ENCODE results near the gene C8G. TPM values are rescaled to one million over a fixed set of nuclear protein-coding genes. Genes with fewer than 3 reads are reported as not detected.

C8G gene
- total RNA-seq, 1 experiment from 2014 or later: 0.53 TPM

DNA sequence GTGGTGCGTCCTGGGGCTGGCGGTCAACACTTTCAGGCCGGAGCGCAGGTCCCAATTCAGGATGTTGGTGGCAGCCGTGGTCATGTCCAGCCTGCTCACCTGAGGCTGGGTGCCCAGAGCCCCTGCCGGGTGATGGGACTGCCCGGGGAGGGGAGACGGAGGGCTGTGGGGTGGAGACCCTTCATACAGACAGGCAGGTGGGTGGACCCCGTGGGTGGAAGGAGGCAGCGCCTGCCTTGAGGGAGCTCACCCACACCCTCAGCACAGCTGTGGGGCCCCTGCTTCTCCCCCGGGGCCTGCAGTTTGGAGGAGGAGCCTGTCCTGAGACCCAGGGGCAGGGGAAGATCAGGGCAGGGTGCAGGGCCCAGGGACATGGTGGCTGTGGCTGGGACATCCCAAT is 25.3 kb downstream of the C8G start:
- in situ Hi-C loops (cut with HindIII; ENCODE audit: low pct_unique_long_range_greater_than_20kb, low sequenced_read_pairs): no loop called here
- no peak for DNase-seq (ENCODE audit: low read depth, low spot score)

DNA sequence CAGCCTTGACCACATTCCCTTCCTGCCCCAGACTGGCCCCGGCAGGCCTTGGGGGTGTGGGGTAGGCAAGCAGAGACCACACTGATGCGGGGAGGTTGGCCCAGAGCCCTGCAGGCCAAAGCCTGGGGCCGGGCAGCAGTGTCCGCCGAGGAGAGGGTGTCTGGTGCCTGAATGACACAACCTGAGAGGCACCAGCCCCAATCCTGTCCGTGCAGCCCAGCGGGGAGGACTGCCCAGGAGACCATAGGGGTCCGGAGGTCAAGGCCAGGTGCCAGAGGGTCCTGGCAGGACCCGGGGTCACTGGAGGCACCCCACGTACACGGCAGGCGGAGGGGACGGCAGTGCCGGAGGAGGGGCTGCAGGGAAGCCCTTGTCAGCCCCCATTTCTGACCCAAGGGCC is 26.7 kb downstream of the C8G start:
- in situ Hi-C loops (cut with HindIII; ENCODE audit: low pct_unique_long_range_greater_than_20kb, low sequenced_read_pairs): no loop called here
- DNase-seq (ENCODE audit: low read depth, low spot score): no peak

DNA sequence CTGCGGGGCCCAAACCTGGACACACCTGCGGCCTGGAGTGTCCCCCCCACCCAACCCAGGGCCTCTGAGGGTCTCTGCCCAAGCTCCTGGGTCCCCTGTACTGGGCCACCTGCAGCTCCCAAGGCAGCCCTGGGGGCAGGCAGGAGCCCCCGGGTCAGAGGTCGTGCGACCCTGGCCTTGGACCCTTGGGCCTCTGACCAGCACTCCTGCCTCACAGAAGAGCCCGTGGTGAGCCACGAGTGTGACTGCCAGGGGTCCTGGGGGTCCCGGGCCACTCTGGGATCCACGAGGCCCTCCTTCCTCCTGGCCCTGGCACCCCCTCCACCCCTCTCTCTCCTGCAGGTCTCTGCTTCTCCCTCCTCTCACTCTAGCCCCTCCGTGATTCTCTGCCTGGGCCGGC is 27.3 kb downstream of the C8G start:
- in situ Hi-C loops (cut with HindIII; ENCODE audit: low pct_unique_long_range_greater_than_20kb, low sequenced_read_pairs): no loop called here
- no peak for DNase-seq (ENCODE audit: low read depth, low spot score)

GRCh38 chr9:136972743-136973142 is 27.7 kb downstream of the C8G start:
- in situ Hi-C loops (cut with HindIII; ENCODE audit: low pct_unique_long_range_greater_than_20kb, low sequenced_read_pairs): no loop called here
- no peak for DNase-seq (ENCODE audit: low read depth, low spot score)

- in situ Hi-C loops (cut with HindIII; ENCODE audit: low pct_unique_long_range_greater_than_20kb, low sequenced_read_pairs): no loop called here
- DNase-seq (ENCODE audit: low read depth, low spot score): no peak
Observed at GRCh38 chr9:136973618-136974617, 28.9 kb downstream of the C8G start.

- DNase-seq (ENCODE audit: low read depth, low spot score): no peak
- in situ Hi-C loops (cut with HindIII; ENCODE audit: low pct_unique_long_range_greater_than_20kb, low sequenced_read_pairs): no loop called here
Observed at GRCh38 chr9:136974817-136975535, 29.9 kb downstream of the C8G start.

DNA sequence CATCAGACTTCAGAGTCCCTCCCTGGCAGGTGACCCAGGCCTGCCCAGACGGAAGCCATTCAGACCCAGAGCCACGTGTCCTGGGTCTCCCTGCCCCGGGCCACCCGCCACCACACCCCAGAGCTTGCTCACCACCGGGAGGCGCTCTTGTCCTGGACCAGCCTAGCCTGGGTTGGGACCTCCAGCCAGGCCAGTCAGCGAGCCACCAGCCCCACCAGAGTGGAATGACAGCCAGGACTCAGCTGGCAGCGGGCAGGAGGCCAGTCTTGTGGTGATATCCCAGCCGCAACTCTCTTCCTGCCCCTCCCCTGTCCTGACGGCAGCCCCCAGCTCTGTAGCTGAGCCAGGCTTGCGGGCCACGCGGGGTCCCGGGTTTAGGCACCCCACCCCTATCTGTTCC is 30.6 kb downstream of the C8G start:
- DNase-seq (ENCODE audit: low read depth, low spot score): no peak
- in situ Hi-C loops (cut with HindIII; ENCODE audit: low pct_unique_long_range_greater_than_20kb, low sequenced_read_pairs): no loop called here

DNA sequence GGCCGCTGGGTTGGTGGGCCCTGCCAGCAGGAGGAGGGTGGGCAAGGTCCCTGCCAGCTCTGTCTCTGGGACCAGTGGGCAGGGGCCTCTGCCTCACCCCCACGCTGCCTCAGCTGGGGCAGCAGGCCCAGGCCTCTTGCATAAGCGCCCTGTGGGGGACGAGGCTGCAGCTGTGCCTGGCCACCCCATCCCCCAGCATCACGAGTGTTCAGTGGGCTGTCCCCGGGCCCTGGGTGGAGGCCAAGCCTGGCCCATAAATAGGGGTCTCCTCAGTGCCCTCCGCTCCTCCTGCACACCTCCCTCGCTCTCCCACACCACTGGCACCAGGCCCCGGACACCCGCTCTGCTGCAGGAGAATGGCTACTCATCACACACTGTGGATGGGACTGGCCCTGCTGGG is 32.2 kb downstream of the C8G start, which contains the start of gene PTGDS:
Gene PTGDS (plus strand): TSS at position 282 of the 400 bp plus-strand sequence. CDS start 75 bp downstream, at position 357.
- DNase-seq (ENCODE audit: low read depth, low spot score): no peak
- in situ Hi-C loops (cut with HindIII; ENCODE audit: low pct_unique_long_range_greater_than_20kb, low sequenced_read_pairs): no loop called here

GRCh38 chr9:136977649-136978072 is 32.6 kb downstream of the C8G start:
- DNase-seq (ENCODE audit: low read depth, low spot score): no peak
- in situ Hi-C loops (cut with HindIII; ENCODE audit: low pct_unique_long_range_greater_than_20kb, low sequenced_read_pairs): no loop called here

- in situ Hi-C loops (cut with HindIII; ENCODE audit: low pct_unique_long_range_greater_than_20kb, low sequenced_read_pairs): no loop called here
- peak; percentile 67 for DNase-seq (ENCODE audit: low read depth, low spot score)
Observed at GRCh38 chr9:136978073-136978864, 33.2 kb downstream of the C8G start.

DNA sequence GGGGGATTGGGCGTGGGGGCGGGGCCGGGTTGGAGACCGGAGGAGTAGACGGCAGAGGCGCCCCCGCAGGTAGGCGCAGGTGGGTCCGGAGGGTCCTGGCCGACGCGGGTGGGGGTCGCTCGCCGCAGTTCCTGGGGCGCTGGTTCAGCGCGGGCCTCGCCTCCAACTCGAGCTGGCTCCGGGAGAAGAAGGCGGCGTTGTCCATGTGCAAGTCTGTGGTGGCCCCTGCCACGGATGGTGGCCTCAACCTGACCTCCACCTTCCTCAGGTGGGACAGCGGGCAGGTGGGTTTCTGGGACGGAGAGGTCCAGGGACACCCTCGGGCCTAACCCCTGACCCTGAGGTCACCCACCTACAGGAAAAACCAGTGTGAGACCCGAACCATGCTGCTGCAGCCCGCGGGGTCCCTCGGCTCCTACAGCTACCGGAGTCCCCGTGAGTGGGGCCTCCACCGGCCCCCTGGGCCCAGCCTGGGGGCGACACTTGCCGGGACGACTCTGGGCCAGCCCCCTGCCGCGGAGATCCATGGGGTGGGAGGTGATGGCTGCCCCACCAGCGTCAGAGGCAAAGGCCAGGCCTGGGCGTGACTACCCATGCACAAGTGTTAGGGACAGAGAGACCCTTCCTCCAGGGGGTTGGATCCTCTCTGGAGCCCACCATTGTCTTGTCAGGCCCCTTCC is 34.0 kb downstream of the C8G start:
- in situ Hi-C loops (cut with HindIII; ENCODE audit: low pct_unique_long_range_greater_than_20kb, low sequenced_read_pairs): no loop called here
- DNase-seq (ENCODE audit: low read depth, low spot score): no peak

DNA sequence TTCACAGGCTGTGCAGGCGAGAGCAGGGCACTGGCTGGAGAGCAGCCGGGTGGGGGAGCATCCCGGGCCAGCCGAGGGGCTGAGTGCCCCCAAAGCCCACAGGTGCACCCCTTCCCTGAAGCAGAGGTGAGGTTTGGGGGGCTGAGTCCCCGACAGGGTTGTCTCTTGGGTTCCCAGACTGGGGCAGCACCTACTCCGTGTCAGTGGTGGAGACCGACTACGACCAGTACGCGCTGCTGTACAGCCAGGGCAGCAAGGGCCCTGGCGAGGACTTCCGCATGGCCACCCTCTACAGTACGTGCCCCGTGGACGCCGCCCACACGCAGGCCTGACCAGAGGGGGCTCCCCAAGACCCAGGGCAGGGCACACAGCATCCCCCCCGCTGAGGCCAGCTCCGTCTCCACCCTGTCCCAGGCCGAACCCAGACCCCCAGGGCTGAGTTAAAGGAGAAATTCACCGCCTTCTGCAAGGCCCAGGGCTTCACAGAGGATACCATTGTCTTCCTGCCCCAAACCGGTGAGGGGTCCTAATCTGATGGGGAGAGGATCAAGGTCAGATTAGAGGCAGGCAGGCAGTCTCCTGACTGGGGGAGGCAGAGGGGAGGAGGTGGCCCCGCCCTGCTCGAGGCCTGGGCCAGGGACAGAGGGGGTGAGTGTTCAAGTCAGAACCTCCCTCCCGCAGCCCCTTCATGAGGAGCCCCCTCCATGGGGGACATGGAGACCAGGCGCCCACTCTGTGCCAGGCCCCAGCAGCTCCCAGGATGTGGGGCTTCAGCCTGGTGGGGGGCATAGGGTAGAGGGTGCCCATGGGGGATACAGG is 34.9 kb downstream of the C8G start:
- no peak for DNase-seq (ENCODE audit: low read depth, low spot score)
- in situ Hi-C loops (cut with HindIII; ENCODE audit: low pct_unique_long_range_greater_than_20kb, low sequenced_read_pairs): no loop called here

- in situ Hi-C loops (cut with HindIII; ENCODE audit: low pct_unique_long_range_greater_than_20kb, low sequenced_read_pairs): no loop called here
- no peak for DNase-seq (ENCODE audit: low read depth, low spot score)
Observed at GRCh38 chr9:136980669-136981478, 35.8 kb downstream of the C8G start.

DNA sequence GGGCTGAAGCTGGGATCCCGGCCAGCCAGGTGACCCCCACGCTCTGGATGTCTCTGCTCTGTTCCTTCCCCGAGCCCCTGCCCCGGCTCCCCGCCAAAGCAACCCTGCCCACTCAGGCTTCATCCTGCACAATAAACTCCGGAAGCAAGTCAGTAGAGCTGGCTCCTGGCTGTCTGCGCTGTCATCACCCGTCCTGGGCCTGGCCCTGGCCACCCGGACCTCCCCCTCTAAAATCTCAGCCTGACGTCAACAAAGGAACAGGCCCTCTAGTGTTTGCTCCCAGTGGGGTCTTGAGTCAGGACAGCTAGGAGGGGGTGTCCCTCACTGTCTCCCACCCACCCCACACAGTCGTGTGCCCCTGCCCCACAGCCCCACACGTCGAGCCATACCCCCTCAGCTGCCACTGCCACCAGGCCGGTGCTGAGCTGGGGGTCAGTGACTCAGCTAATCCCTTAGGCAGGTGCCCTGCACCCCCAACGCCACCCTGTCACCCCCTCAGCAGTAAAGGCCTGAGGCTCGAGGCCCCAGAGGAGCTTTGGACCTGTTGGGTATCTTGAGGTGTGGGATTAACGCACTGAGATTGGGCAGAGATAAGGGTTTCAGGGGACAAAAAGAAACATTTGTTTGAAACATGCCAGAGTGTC is 36.7 kb downstream of the C8G start:
- no peak for DNase-seq (ENCODE audit: low read depth, low spot score)
- in situ Hi-C loops (cut with HindIII; ENCODE audit: low pct_unique_long_range_greater_than_20kb, low sequenced_read_pairs): no loop called here

DNA sequence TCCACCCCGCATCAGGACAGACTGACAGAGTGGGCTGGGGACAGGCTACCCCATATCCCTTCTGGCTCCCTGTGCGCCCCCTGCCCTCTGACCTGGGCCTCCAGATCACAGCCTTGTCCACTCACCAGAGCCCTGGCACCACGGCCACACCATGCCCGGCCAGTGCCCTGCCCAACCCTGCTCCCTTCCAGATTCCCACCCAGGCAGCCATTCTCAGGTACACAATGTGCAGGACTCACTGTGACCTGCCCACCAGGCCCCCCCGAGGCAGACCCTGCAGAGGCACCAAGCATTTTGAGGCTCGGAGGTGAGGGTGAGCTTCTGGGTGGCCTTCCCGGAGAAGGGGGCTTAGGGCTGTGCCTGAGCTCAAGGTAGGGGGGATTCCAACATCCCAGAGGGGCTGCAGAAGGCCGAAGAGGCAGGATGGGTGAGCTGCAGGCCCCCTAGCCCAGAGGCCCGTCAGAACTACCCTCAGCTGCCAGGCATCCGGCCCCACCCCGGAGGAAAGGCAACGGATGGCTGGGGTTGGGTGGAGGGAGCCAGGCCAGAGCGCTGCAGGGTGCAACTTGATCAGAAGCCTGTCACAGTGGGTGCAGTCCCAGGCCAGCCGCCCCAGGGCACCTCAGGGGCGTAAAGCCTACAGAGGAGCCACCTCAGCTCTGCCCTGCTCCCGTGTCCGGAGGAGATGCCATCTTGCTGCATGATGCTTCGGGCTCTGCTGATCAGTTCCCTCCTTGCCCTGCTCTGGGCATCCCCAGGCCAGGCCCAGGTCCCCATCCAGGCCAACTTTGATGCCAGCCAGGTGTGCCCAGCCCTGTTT is 37.4 kb downstream of the C8G start, which contains the start of gene LCNL1:
Gene LCNL1 (plus strand): TSS at position 762 of the 820 bp plus-strand sequence. CDS start 594 bp downstream, outside the sequence.
- in situ Hi-C loops (cut with HindIII; ENCODE audit: low pct_unique_long_range_greater_than_20kb, low sequenced_read_pairs): no loop called here
- DNase-seq (ENCODE audit: low read depth, low spot score): no peak

Measured in SK-MEL-5 (cell line).